HG03439 (cell line): ENCODE data around the gene SDR42E2.
"Not testable (repeated sequence)": the region's sequence is repeated elsewhere in the genome, so short reads cannot be mapped to it uniquely, and the experiment has no call there.

Experiments
- ATAC-seq: cut with Tn5 transposase; IDR thresholded peaks from one replicate; pipeline ENCODE4 v1.9.1; 2021; ENCODE audit warnings: mild to moderate bottlenecking, moderate library complexity; ENCODE audit not compliant: unreplicated experiment

The SDR42E2 gene

DNA sequence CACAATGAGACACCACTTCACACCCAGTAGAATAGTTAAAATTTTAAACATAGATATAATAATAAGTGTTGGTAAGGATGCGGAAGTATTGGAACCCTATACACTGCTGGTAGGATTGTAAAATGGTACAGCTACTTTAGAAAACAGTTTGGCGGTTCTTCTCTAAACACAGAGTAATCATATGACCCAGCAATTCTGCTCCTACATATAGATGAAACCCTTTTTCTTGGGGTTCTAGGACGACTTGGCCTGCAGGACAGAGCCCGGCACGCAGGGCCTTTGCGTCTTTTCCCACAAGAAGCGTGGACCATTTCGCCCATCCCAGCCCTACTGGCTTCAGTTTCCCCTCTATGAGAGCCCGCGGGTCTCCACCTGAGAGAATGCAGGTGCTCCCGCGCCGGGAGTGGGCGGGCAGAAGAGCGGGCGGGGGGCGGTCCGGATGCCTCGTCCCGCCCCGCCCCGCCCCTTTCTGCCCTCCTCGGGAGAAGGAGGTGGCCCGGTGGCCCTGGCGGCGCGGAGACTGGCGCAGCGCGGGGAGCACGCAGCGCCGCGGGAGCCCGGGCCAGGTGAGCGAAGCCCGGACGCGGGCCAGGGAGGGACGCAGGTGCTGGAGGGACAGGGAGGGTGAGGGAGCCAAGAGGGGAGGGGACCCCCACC is at the start of gene SDR42E2:
Gene SDR42E2 (plus strand): TSS at position 508 of the 657 bp plus-strand sequence. CDS start 3,077 bp downstream, outside the sequence.
- no peak for ATAC-seq

DNA sequence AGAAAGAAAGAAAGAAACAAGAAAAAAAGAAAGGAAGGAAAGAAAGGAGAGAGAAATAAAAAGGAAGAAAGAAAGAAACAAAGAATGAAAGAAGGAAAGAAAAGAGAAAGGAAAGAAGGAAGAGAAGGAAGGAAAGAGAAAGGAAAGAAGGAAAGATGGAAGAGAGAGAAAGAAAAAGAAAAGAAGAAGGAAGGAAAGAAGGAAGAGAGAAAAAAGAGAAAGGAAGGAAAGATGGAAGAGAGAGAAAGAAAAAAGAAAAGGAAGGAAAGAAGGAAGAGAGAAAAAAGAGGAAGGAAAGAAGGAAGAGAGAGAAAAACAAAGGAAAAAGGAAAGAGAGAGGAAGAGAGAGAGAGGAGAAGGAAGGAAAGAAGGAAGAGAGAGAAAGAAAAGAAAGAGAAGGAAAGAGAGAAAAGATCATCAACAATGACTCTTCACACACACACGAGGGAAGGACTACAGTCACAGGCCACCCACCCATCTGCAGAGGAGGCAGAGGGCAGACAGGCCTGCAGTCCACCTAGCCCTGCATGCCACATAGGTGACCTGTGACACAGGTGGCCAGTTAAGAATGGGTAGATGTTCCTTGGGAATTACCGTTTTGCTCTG is 46.1 kb upstream of the SDR42E2 start:
- no peak for ATAC-seq

DNA sequence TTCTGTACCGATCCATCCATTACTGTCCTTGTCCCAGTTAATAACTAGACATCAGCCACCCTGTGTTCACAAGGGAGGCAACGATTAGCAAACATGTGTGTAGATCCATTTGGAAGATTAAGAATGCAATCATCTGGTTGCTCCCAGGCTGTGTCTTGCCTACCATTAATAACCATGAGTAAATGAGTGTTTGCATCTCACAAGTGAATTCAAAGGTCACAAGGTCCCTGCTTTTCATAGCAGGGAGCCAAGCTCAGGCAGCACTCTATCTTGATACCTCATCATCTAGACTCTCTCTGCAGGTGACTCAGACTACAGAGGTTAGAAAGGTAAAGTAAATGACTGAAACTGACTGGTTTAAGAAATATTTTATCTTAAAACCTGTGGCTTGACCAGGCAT is 44.7 kb upstream of the SDR42E2 start:
- ATAC-seq, result no peak

- no peak for ATAC-seq
These were observed 41.9 kb upstream of the SDR42E2 start for GRCh38 chr16:22120440-22120839.

- ATAC-seq, result no peak
These were observed 40.1 kb upstream of the SDR42E2 start for GRCh38 chr16:22122239-22122638.

GRCh38 chr16:22123146-22123545 is 39.2 kb upstream of the SDR42E2 start:
- ATAC-seq, result no peak

DNA sequence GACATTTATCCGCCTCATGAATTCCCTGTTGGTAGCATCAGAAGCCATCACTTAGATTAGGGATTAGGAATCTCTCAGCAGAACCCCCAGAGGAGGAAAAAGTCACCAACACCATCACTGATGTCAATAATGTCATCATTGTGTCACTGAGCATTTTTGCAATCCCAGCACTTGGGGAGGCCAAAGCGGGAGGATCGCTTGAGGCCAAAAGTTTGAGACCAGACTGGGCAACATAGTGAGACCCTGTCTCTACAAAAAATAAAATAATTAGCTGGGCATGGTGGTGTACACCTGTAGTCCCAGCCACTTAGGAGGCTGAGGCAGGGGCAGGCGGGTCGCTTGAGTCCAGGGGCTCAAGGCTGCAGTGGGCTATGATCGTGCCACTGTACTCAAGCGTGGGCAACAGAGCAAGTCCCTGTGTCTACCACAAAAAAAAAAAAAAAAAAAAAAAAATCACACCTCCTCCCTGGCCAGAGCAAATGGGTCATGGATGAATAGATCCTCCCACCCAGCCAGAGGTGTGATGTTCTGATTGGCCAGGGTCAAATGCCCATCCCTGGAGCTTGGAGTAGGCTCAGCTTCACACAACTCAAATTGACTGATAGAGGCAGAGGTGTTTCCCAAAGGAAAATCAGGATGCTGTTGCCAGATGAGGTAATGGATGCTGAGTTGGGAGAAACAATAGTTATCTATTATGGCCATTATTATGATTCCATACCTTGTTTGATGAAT is 38.4 kb upstream of the SDR42E2 start:
- ATAC-seq, result no peak

DNA sequence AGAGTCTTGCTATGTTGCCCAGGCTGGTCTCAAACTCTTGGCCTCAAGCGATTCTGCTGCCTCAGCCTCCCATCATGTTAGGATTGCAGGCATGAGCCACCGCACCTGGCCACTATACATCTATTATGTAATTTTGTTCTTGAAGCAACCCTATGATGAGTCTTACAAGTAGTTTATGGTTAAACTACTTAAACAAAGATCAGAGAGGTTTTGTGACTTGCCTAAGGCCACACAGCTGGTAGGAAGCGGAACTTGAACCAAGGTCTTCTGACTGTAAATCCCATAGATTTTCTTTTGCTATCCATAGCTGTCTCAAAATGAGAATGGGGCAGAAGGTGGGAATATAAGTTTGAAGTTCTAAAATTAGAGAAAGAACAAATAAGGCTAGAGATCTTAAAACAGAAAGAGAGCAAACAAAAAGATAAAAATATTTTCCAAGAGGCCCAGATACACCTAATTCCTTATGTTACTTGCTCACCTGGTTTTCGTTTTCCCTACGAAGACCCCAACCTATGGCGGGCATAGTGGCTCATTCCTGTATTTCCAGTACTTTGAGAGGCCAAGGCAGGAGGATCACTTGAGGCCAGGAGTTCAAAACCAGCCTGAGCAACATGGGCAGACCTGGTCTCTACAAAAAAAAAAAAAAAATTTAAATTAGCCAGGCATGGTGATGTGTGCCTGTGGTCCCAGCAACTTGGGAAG is 37.6 kb upstream of the SDR42E2 start:
- no peak for ATAC-seq

DNA sequence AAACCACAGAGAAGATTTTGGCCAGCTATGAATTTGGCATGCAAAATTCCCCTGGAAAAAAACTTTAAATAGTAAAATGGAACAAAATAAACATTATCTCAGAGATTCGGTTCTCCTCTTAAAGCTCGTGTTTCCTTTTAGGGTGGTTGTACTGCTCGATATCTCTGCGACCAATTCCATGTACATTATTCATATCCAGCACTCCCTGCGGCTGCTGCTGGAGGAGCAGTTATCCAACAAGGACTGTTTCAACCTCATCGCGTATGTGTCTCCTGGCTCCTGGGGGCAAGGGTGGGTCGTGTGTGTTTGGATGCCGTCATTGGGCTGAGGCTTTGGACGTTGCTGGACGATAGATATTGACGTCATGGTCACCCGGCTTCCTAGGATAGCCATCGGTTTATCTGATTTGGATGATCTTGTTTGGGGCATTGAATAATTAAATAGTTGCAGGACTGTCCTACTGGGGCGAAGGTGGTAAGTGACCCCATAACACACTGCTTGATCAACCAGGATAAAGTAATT is 36.2 kb upstream of the SDR42E2 start:
- no peak for ATAC-seq

DNA sequence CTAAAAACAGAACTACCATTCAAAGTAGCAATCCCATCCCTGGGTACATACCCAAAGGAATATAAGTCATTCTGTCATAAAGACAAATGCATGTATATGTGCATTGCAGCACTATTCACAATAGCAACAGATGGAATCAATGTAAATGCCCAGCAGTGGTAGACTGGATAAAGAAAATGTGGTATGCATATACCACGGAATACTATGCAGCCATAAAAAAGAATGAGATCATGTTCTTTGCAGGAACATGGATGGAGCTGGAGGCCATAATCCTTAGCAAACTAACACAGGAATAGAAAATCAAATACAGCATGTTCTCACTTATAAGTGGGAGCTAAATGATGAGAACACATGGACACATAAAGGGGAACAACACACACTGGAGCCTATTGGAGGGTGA is 33.8 kb upstream of the SDR42E2 start:
- ATAC-seq, result not testable (repeated sequence)

DNA sequence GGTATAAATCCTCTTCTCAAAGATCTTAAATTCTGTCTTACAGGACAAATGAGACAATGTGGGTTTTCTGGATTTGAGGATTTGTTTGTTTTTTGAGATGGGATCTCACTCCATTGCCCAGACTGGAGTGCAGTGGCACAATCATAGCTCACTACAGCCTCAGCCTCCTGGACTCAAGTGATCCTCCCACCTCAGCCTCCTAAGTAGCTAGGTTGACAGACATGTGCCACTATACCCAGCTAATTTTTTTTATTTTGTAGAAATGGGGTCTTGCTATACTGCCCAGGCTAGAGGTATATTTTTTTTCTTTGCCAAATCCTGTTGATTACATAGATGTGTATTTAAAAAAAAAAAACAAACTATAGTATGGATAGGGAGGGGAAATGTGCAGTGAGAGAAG is 31.8 kb upstream of the SDR42E2 start:
- no peak for ATAC-seq

DNA sequence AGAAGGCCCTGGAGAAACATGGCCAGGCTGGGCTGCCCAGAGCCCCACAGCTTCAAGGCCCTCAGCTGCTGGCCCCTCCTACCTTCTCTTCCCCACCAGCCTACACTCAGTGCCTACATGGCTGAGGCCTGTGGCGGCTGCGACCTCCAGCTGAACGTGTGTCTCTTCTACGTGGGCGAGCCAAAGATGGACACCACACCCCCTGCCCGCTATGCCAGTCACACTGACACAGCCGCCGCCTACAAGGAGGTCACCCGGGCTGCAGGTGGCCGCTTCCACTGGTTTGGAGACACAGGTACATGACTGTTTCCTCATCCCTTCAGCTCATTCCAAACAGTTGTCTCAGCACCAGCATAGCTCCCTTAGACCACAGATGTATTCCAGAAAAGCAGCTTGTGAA is 29.5 kb upstream of the SDR42E2 start:
- no peak for ATAC-seq

- ATAC-seq, result no peak
These were observed 23.8 kb upstream of the SDR42E2 start for GRCh38 chr16:22138482-22138881.

GRCh38 chr16:22139008-22139407 is 23.3 kb upstream of the SDR42E2 start:
- no peak for ATAC-seq

DNA sequence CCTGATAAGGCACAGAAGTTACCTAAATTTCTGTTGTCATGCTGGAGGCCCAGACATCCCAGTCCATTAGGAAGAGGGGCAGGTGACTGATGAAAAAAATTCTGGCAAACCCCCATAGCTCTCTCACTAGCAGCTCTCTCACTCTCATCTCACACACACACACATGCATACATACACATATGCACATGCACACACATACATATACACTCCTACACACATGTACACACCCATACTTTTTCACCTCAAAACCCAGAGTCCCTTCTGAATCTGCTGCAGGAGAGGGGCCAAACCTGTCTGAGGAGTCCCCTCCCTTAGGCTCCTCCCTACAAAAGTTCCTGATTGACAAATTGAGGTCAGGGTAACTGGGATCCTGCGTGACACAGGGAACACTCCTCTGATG is 22.6 kb upstream of the SDR42E2 start:
- no peak for ATAC-seq

DNA sequence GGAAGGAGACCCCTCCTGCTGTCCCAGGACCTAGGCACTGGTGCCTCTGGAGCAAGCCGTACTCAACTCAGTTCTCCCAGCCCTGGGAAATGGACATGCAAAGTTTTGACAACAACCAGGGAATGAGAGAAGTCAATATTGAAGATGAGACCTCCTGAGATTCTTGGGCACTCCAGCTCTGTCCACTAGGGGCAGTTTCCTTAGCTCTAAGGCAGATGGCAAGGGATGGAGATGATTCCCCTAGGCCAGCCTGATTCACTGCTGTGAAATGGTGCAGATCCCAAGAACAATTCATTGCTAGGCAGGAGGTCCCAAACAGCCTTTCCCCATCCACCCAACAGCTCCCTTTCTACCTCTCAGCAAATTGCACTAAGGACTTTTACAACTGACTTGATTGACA is 20.5 kb upstream of the SDR42E2 start:
- no peak for ATAC-seq

- no peak for ATAC-seq
These were observed 17.8 kb upstream of the SDR42E2 start for GRCh38 chr16:22144520-22144919.

DNA sequence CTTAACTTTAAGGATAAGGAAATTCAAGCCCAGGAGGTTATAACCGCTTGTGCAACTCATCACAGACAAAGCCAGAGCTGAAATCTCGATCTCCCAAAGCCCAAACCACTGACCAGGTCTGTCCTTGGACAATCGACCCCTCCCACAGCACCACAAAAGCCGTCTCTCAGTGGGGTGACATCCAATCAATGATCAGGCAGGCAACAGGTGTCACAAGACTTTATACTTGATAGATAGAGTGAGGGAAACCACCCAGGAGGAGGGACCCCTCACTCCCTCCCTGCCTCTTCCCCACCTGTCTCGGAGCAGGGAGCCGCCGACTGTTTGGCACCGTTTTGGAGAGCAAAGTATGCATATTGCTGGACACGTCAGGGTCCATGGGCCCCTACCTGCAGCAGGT is 14.5 kb upstream of the SDR42E2 start:
- no peak for ATAC-seq

DNA sequence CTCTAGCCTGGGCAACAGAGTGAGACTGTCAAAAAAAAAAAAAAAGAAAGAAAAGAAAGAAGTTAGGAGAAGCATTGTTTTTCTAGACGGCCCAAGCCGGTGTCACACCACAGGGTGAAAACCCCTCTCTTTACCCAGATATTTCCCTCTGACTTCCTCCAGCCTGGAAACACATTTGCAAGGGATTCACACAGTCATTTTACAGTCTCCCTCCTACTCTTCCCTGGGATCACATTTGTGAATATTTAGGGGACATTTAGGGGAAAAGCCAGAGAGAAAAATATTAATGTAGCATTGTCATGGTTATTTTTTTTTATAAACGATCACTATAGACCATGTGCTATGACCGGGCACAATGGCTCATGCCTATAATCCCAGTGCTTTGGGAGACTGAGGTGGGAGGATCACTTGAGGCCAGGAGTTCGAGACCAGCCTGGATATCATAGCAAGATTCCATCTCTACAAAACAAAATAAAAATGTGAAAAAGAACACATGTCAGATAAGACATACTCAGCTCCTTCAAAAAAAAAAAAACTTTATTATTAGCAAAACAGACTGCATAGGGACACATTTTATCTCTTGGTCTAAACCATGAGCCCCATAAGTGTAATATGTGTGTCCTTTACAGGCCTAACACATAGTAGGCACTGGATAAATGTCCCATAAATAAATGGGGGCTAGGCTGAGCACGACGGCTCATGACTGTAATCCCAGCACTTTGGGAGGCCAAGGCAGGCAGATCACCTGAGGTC is 10.9 kb upstream of the SDR42E2 start:
- ATAC-seq, result no peak

DNA sequence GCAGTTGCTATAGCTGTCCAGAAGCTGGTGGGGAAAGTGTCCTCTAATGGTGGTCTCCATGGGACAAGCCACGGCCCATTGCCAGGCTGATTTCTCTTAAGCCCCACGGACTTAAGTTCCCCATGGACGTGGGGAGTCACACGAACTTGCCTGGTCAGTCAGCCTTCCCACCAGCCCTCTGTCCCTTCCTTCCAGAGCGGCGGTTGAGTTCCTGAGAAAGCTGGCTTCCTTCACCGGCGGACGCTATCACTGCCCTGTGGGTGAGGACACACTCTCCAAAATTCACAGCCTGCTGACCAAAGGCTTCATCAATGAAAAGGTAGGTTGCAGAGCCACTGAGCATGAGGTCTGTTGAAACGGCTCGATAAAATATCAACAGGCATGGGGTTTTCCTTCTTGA is 10.0 kb upstream of the SDR42E2 start:
- no peak for ATAC-seq

DNA sequence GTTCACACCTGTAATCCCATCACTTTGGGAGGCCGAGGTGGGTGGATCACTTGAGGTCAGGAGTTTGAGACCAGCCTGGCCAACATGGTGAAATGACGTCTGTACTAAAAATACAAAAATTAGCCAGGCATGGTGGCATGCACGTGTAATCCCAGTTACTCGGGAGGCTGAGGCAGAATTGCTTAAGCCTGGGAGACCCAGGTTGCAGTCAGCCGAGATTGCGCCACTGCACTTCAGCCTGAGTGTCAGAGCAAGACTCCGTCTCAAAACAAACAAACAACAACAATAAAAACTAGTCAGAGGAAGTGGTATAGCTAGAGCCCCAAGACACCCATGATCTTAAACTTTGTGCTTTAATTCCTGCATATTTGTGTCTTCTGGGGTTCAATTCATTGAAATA is 9.2 kb upstream of the SDR42E2 start:
- ATAC-seq, result not testable (repeated sequence)
